ENCODE results near the gene ZNF879.

GRCh38 chr5:179006564-179006963, 17.0 kb upstream of the ZNF879 start:
- TF ChIP-seq CTCF (IDR thresholded peaks at IDR 0.05; ENCODE audit: low read length) (no peak), EZH2 (IDR thresholded peaks at IDR 0.05; ENCODE audit: borderline replicate concordance, low read length) (no peak)
